ENCODE results near the gene TSPAN14. TPM values are rescaled to one million over a fixed set of nuclear protein-coding genes. Genes with fewer than 3 reads are reported as not detected.

Gene TSPAN14
- total RNA-seq, 2 experiments from 2014 or later: 17.0 to 33.4 TPM

DNA sequence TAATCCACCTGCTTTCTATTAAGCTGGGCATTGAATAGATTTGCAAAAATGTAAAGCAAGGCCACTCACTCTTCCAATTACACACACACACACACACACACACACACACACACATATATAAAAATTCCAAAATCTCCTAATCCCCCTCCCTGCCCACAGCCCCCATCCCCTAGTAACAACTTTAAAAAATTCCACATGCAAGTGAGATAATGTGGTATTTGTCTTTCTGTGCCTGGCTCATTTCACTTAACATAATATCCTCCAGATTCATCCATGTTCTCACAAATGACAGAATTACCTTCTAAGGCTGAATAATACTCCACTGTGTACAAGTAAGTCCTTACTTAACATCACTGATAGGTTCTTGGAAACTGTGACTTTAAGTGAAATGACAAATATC lies 107.8 kb downstream of the TSPAN14 start:
- CTCF ChIA-PET (ENCODE audit: unreplicated experiment): no interaction called here
- H3K79me2 ChIP-seq (ENCODE audit: insufficient read depth, low read depth, low read length): no peaks in the 10 kb centered on the region
- POLR2A ChIA-PET: interaction anchor here (0.7 kb wide), 1 partner anchor 58 kb away, joined by 4 read pairs; no protein-coding TSS in a partner anchor
- H3K4me3 ChIP-seq (ENCODE audit: low read depth, low read length, poor library complexity, severe bottlenecking): no peak overlapping the region
- BruUV-seq (replicated peaks): no TSS peak
- H3K27ac ChIP-seq (ENCODE audit: low read depth, low read length, poor library complexity, severe bottlenecking): no peak overlapping the region
- TF ChIP-seq, protein P1, sequence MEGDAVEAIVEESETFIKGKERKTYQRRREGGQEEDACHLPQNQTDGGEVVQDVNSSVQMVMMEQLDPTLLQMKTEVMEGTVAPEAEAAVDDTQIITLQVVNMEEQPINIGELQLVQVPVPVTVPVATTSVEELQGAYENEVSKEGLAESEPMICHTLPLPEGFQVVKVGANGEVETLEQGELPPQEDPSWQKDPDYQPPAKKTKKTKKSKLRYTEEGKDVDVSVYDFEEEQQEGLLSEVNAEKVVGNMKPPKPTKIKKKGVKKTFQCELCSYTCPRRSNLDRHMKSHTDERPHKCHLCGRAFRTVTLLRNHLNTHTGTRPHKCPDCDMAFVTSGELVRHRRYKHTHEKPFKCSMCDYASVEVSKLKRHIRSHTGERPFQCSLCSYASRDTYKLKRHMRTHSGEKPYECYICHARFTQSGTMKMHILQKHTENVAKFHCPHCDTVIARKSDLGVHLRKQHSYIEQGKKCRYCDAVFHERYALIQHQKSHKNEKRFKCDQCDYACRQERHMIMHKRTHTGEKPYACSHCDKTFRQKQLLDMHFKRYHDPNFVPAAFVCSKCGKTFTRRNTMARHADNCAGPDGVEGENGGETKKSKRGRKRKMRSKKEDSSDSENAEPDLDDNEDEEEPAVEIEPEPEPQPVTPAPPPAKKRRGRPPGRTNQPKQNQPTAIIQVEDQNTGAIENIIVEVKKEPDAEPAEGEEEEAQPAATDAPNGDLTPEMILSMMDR (conservative IDR thresholded peaks at IDR 0.05; ENCODE audit: low read length): no peak
- no peak for TF ChIP-seq EZH2phosphoT487 (IDR thresholded peaks at IDR 0.05; ENCODE audit: borderline replicate concordance, low read depth, low read length)
- H3K4me2 ChIP-seq (ENCODE audit: low read length): no peak overlapping the region
- H4K20me1 ChIP-seq (ENCODE audit: insufficient read depth, low read length): no peaks in the 10 kb centered on the region
- H3K9me3 ChIP-seq (ENCODE audit: low read length): no peaks in the 10 kb centered on the region
- no peaks in the 10 kb centered on the region for H3K9me2 ChIP-seq (ENCODE audit: insufficient read depth, low read length)
- H2AFZ ChIP-seq (ENCODE audit: low read length): no peak overlapping the region
- no peaks in the 10 kb centered on the region for H3K4me1 ChIP-seq (ENCODE audit: insufficient read depth, low read length, poor library complexity, severe bottlenecking)
- H3K36me3 ChIP-seq (ENCODE audit: insufficient read depth, low read length): no peaks in the 10 kb centered on the region
- intact Hi-C loops (cut with micrococcal nuclease; ENCODE audit: unreplicated experiment): no loop called here
- DNase-seq (ENCODE audit: low spot score): no peak

DNA sequence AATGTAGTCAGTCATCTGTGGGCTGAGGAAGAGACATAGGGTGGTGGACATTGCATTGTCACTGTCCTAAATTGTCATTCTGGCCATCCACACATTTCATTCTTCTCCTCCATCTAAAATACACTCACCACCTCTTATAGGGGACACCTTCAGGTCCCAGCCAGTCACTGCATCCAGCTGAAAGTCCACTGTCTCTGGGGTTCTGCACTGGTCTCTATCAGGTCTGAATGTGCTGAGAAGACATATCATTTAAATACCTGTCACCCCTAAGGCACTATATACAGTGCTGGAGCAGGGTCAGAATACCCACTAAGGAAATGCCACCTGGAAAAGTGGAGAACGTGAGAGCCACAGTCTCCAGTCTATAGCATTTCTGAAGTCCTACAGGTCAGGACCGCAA lies 113.2 kb downstream of the TSPAN14 start:
- no peaks in the 10 kb centered on the region for H3K36me3 ChIP-seq (ENCODE audit: insufficient read depth, low read length)
- no peaks in the 10 kb centered on the region for H3K79me2 ChIP-seq (ENCODE audit: insufficient read depth, low read depth, low read length)
- no peaks in the 10 kb centered on the region for H3K9me2 ChIP-seq (ENCODE audit: insufficient read depth, low read length)
- DNase-seq (ENCODE audit: low spot score): no peak
- H3K4me1 ChIP-seq (ENCODE audit: insufficient read depth, low read length, poor library complexity, severe bottlenecking): no peaks in the 10 kb centered on the region
- no peak overlapping the region for H3K27ac ChIP-seq (ENCODE audit: low read depth, low read length, poor library complexity, severe bottlenecking)
- ChIA-PET CTCF (ENCODE audit: unreplicated experiment) (no interaction called here), POLR2A (no interaction called here)
- no peak overlapping the region for H2AFZ ChIP-seq (ENCODE audit: low read length)
- TF ChIP-seq, protein P1 (conservative IDR thresholded peaks at IDR 0.05; ENCODE audit: low read length): no peak
- no peak for TF ChIP-seq EZH2phosphoT487 (IDR thresholded peaks at IDR 0.05; ENCODE audit: borderline replicate concordance, low read depth, low read length)
- H4K20me1 ChIP-seq (ENCODE audit: insufficient read depth, low read length): no peaks in the 10 kb centered on the region
- no TSS peak for BruUV-seq (replicated peaks)
- no peak overlapping the region for H3K4me3 ChIP-seq (ENCODE audit: low read depth, low read length, poor library complexity, severe bottlenecking)
- H3K9me3 ChIP-seq (ENCODE audit: low read length): no peaks in the 10 kb centered on the region
- intact Hi-C loops (cut with micrococcal nuclease; ENCODE audit: unreplicated experiment): no loop called here
- H3K4me2 ChIP-seq (ENCODE audit: low read length): no peak overlapping the region

- Histone ChIP-seq H2AFZ (ENCODE audit: low read length) (no peak overlapping the region), H3K4me3 (ENCODE audit: low read depth, low read length, poor library complexity, severe bottlenecking) (no peak overlapping the region), H3K9me2 (ENCODE audit: insufficient read depth, low read length) (no peaks in the 10 kb centered on the region), H3K4me2 (ENCODE audit: low read length) (no peak overlapping the region), H3K79me2 (ENCODE audit: insufficient read depth, low read depth, low read length) (no peaks in the 10 kb centered on the region), H3K4me1 (ENCODE audit: insufficient read depth, low read length, poor library complexity, severe bottlenecking) (no peaks in the 10 kb centered on the region), H3K36me3 (ENCODE audit: insufficient read depth, low read length) (no peaks in the 10 kb centered on the region), H4K20me1 (ENCODE audit: insufficient read depth, low read length) (no peaks in the 10 kb centered on the region), H3K27ac (ENCODE audit: low read depth, low read length, poor library complexity, severe bottlenecking) (no peak overlapping the region), H3K9me3 (ENCODE audit: low read length) (no peaks in the 10 kb centered on the region)
- intact Hi-C loops (cut with micrococcal nuclease; ENCODE audit: unreplicated experiment): no loop called here
- DNase-seq (ENCODE audit: low spot score): no peak
- ChIA-PET CTCF (ENCODE audit: unreplicated experiment) (no interaction called here), POLR2A (no interaction called here)
- no TSS peak for BruUV-seq (replicated peaks)
- TF ChIP-seq EZH2phosphoT487 (IDR thresholded peaks at IDR 0.05; ENCODE audit: borderline replicate concordance, low read depth, low read length): no peak
- TF ChIP-seq, protein P1 (conservative IDR thresholded peaks at IDR 0.05; ENCODE audit: low read length): no peak
Observed at GRCh38 chr10:80569131-80569895, 115.2 kb downstream of the TSPAN14 start.
